GM23248 (cell line): ENCODE measurements around the gene TNS3.

ENCODE experiments used
- EZH2 ChIP-seq: fragments of 200-600 bp; sonication (generic); IDR thresholded peaks from 2 replicates; pipeline ENCODE4 v1.6.1; 2018; ENCODE audit warnings: antibody characterized with exemption, mild to moderate bottlenecking; ENCODE audit not compliant: insufficient read depth, poor library complexity, severe bottlenecking
- EZH2phosphoT487 ChIP-seq: fragments of 200-600 bp; sonication (generic); IDR thresholded peaks from 2 replicates; pipeline ENCODE4 v1.6.1; 2018; ENCODE audit warnings: antibody characterized with exemption, moderate library complexity, mild to moderate bottlenecking, low read depth; ENCODE audit not compliant: insufficient read depth

DNA sequence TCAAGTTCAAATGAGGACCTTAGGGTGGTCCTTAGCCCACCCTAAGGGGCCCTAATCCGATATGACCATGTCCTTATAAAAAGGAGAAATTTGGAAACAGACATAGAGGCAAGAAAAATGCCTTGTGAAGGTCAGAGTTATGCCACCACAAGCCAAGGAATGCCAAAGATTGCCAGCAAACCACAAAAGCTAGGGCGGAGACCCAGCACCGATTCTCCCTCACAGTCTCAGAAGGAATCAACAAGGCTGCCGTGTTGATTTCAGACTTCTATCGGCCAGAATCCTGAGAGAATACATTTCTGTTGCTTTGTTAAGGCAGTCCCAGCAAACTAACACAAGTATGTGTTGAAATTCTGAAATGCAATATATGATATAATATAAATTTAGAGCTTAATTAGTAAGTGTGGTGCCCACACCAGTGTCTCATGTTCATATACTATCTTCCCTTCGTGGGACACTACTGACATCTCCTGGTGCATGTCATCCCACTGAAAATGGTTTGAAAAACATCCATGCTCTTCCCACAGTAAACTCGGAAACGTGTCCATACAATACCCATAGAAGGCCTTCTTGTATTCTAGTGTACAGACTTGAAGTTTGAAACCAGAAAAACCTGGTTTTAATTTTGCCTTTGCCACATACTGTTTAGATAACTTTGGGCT is 349.0 kb downstream of the TNS3 start:
- no peak for TF ChIP-seq EZH2phosphoT487
- no peak for TF ChIP-seq EZH2
